ENCODE data around the gene SNAPC2.
"Not testable (repeated sequence)": the region's sequence is repeated elsewhere in the genome, so short reads cannot be mapped to it uniquely, and the experiment has no call there.

Gene SNAPC2

GRCh38 chr19:7883105-7883504 is 37.0 kb upstream of the SNAPC2 start:
- no peak for DNase-seq (ENCODE audit: low read depth in 2 of 2)
- TF ChIP-seq, protein P1, sequence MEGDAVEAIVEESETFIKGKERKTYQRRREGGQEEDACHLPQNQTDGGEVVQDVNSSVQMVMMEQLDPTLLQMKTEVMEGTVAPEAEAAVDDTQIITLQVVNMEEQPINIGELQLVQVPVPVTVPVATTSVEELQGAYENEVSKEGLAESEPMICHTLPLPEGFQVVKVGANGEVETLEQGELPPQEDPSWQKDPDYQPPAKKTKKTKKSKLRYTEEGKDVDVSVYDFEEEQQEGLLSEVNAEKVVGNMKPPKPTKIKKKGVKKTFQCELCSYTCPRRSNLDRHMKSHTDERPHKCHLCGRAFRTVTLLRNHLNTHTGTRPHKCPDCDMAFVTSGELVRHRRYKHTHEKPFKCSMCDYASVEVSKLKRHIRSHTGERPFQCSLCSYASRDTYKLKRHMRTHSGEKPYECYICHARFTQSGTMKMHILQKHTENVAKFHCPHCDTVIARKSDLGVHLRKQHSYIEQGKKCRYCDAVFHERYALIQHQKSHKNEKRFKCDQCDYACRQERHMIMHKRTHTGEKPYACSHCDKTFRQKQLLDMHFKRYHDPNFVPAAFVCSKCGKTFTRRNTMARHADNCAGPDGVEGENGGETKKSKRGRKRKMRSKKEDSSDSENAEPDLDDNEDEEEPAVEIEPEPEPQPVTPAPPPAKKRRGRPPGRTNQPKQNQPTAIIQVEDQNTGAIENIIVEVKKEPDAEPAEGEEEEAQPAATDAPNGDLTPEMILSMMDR (IDR thresholded peaks at IDR 0.05; ENCODE audit: low read depth, low read length), result no peak

DNA sequence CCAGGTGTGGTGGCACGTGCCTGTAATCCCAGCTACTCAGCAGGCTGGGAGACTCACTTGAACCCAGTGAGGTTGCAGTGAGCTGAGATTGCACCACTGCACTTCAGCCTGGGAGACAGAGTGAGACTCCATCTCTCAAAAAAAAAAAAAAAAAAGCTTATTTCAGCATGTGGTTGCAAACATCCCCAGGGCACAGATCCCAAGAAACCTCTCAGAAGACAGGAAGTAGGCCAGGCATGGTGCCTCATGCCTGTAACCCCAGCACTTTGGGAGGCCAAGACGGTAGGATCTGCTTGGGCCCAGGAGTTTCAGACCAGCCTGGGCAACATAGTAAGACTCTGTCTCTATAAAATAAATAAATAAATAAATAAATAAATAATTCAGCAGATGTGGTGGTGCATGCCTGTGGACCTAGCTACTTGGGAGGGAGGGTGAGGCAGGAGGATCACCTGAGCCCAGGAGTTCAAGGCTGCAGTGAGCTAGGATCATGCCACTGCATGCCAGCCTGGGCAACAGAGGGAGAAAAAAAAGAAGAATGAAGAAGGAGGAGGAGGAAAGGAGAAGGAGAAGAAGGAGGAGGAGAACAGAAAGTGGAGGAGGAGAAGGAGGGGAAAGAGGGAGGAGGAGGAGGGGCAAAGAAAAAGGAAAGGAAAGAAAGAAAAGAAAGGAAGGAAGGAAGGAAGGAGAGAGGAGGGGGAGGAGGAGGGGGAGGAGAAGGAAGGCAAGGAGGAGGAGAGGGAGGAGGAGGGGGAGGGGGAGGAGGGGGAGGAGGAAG is 36.2 kb upstream of the SNAPC2 start:
- H3K4me3 ChIP-seq (replicated peaks in 1 of 2; ENCODE audit: low read depth in 2 of 2, low read length in 2 of 2), result no peak overlapping the region
- peak; percentile 49 to 70 for DNase-seq (ENCODE audit: low read depth in 2 of 2)
- TF ChIP-seq, protein P1 (IDR thresholded peaks at IDR 0.05; ENCODE audit: low read depth, low read length), result no peak

More at GRCh38 chr19:7883105-7883504, 37.0 kb upstream of the SNAPC2 start:
- H3K4me3 ChIP-seq (replicated peaks in 1 of 2; ENCODE audit: low read depth in 2 of 2, low read length in 2 of 2), result no peak overlapping the region

GRCh38 chr19:7885818-7886217 is 34.3 kb upstream of the SNAPC2 start:
- H3K4me3 ChIP-seq (replicated peaks in 1 of 2; ENCODE audit: low read depth in 2 of 2, low read length in 2 of 2), result no peak overlapping the region
- TF ChIP-seq, protein P1 (IDR thresholded peaks at IDR 0.05; ENCODE audit: low read depth, low read length), result no peak
- DNase-seq (ENCODE audit: low read depth in 2 of 2), result no peak

GRCh38 chr19:7887408-7888144 is 32.6 kb upstream of the SNAPC2 start:
- DNase-seq (ENCODE audit: low read depth in 2 of 2), result no peak
- TF ChIP-seq, protein P1 (IDR thresholded peaks at IDR 0.05; ENCODE audit: low read depth, low read length), result no peak
- H3K4me3 ChIP-seq (replicated peaks in 1 of 2; ENCODE audit: low read depth in 2 of 2, low read length in 2 of 2), result no peak overlapping the region

DNA sequence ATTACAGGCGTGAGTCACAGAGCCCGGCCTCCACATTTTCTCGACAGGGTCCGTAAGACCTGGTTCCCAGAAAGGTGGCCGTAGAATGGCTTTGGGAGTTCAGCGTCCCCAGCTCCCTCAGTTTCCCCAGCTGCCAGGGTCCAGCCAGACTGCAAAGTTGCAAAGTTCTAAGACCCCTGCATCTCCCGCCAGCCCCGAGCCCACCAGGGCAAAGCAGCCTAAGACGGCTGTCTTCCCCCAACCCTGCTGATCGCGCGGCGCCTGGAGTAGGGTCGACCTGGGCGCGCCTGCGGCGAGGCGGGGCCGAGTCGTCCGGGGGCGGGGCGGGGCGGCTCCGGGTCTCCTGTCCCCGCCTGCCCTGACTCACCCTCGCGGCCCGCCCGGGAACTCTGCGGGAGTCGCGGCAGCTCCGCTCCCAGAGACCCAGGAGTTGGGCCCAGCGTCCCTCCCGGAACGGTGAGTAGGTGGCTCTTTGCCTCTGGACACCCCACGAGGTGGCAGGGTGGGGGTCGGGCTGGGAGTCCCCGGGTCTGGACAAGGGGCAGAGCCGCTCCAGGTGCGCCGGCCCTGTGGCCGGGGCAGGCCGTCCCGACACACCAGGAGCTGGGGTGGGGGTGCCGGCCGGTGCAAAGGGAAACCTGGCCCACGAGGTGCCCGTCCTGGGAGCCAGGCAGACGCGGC is 31.9 kb upstream of the SNAPC2 start, which contains the start of gene LRRC8E:
Gene LRRC8E, plus strand, starts transcription at position 366 of the 681 bp plus-strand sequence. CDS start 7,094 bp downstream, outside the sequence.
- DNase-seq (ENCODE audit: low read depth in 2 of 2), result peak; percentile 62 to 72
- peak within 1 kb of the TSS; percentile 59 to 71 for H3K4me3 ChIP-seq (replicated peaks in 1 of 2; ENCODE audit: low read depth in 2 of 2, low read length in 2 of 2)
- TF ChIP-seq, protein P1 (IDR thresholded peaks at IDR 0.05; ENCODE audit: low read depth, low read length), result no peak

DNA sequence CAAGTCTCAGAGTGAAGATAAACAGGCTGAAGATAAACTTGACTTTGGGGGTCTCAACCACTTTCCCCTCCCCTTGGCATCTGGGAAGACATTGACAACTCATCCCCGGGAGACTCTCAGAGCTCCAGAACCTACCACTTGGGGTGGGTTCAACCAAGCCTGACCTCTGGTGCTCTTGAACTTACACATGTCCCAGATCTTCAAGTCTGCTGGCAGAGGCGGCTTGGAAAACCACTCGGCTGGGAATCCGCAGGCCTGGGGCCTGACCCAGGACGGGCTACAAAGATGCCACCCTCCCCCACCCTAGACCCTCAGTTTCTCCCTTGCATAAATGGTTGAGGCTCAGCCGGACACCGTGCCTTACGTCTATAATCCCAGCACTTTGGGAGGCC is 31.3 kb upstream of the SNAPC2 start:
- TF ChIP-seq, protein P1 (IDR thresholded peaks at IDR 0.05; ENCODE audit: low read depth, low read length), result no peak
- DNase-seq (ENCODE audit: low read depth in 2 of 2), result no peak
- H3K4me3 ChIP-seq (replicated peaks in 1 of 2; ENCODE audit: low read depth in 2 of 2, low read length in 2 of 2), result peak overlapping the region; percentile 59 to 71

DNA sequence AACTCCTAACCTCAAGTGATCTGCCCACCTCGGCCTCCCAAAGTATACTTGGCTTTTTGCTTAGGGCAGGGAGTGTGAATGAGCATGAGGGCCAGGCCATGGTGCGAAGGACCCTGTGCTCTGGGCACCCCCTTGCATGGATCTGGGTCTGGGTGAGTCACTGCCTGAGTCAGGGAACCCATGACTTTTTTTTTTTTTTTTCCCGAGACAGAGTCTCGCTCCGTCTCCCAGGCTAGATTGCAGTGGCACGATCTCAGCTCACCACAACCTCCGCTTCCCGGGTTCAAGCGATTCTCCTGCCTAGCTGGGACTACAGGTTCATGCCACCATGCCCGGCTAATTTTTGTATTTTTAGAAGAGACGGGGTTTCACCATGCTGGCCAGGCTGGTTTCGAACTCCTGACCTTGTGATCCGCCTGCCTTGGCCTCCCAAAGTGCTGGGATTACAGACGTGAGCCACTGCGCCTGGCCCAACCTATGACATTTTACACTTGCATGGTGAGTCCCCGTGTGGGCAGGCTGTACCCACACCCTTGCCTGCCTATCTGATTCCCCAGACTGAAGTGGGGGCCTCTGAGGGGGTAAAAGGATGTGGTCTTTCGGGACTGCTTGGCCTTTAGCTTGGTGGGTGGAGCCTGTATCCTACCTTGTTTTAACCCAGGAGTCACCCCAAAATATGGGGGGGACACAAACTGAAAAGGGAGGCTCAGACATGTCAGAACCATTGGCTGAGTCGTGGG is 26.6 kb upstream of the SNAPC2 start:
- DNase-seq (ENCODE audit: low read depth in 2 of 2), result peak; percentile 27 to 69
- H3K4me3 ChIP-seq (replicated peaks in 1 of 2; ENCODE audit: low read depth in 2 of 2, low read length in 2 of 2), result not testable (repeated sequence)

Data from cardiac fibroblast (primary cell).